Common myeloid progenitor, CD34-positive (primary cell): ENCODE results near the gene ADGRD1.
"Not testable (repeated sequence)": the region's sequence is repeated elsewhere in the genome, so short reads cannot be mapped to it uniquely, and the experiment has no call there.

ENCODE experiments used
- CTCF ChIA-PET: fragments of 350-600 bp; sonication (Branson Sonifier 250); formaldehyde crosslinking; loops from one replicate; lab custom pipeline; 2021; ENCODE audit warnings: antibody characterized with exemption; lab: Charles Lee
- POLR2A ChIA-PET: fragments of 350-600 bp; sonication (Branson Sonifier 250); formaldehyde crosslinking; loops from one replicate; lab custom pipeline; 2021; ENCODE audit warnings: antibody characterized with exemption; lab: Charles Lee
- DNase-seq, 3 donors: peaks; one replicate each; pipeline versions ENCODE4 v3.0.0 to v3.0.0-alpha.2; 2013
- H3K27ac ChIP-seq, 2 experiments: 1 replicate in 1 of 2; 2 replicates in 1 of 2; pipeline ENCODE4 v1.7.0; 2013; ENCODE audit warnings: inconsistent platforms in 2 of 2, low read length in 2 of 2, mild to moderate bottlenecking in 2 of 2, low read depth in 1 of 2, moderate library complexity in 1 of 2; ENCODE audit not compliant: severe bottlenecking in 2 of 2, insufficient read depth in 1 of 2, poor library complexity in 1 of 2
- H3K27me3 ChIP-seq, 5 experiments: replicated peaks in 2 of 5; 1 replicate in 3 of 5; 2 replicates in 2 of 5; pipeline versions ENCODE4 v1.6.1 to v1.7.0; 2013; ENCODE audit warnings: low read length in 4 of 5, mild to moderate bottlenecking in 2 of 5, moderate library complexity in 2 of 5, inconsistent platforms in 1 of 5; ENCODE audit not compliant: insufficient read depth in 5 of 5, control insufficient read depth in 4 of 5
- H3K36me3 ChIP-seq, 4 experiments: 1 replicate in 2 of 4; 2 replicates in 2 of 4; pipeline versions ENCODE4 v1.6.1 to v1.7.0; 2013; ENCODE audit warnings: low read length in 3 of 4, control low read depth in 1 of 4, mild to moderate bottlenecking in 1 of 4; ENCODE audit not compliant: control insufficient read depth in 4 of 4, insufficient read depth in 4 of 4
- H3K4me1 ChIP-seq, 4 experiments: 1 replicate in 3 of 4; 2 replicates in 1 of 4; pipeline versions ENCODE4 v1.6.1 to v1.7.1; 2013; ENCODE audit warnings: low read length in 3 of 4, mild to moderate bottlenecking in 3 of 4, control low read depth in 1 of 4, inconsistent platforms in 1 of 4, moderate library complexity in 1 of 4; ENCODE audit not compliant: control insufficient read depth in 4 of 4, insufficient read depth in 4 of 4; ENCODE audit errors: control extremely low read depth in 1 of 4
- H3K4me3 ChIP-seq, 7 experiments: 1 replicate in 4 of 7; 2 replicates in 3 of 7; pipeline versions ENCODE4 v1.5.1 to v1.7.0; 2013; ENCODE audit warnings: mild to moderate bottlenecking in 7 of 7, low read length in 6 of 7, moderate library complexity in 6 of 7, inconsistent platforms in 2 of 7, low read depth in 2 of 7, control low read depth in 1 of 7; ENCODE audit not compliant: insufficient read depth in 4 of 7, control insufficient read depth in 1 of 7; ENCODE audit errors: extremely low read depth in 1 of 7
- H3K9me3 ChIP-seq, 5 experiments: 1 replicate in 4 of 5; 2 replicates in 1 of 5; pipeline versions ENCODE4 v1.6.1 to v1.7.1; 2013; ENCODE audit warnings: low read length in 4 of 5, mild to moderate bottlenecking in 2 of 5, inconsistent platforms in 1 of 5, low read depth in 1 of 5, moderate library complexity in 1 of 5; ENCODE audit not compliant: control insufficient read depth in 4 of 5, insufficient read depth in 2 of 5; ENCODE audit errors: control extremely low read depth in 1 of 5
- WGBS: methylation state at CpG from one replicate; pipeline ENCODE4 v1.1.5; 2013; ENCODE audit not compliant: insufficient coverage; 5-methylcytosine and 5-hydroxymethylcytosine counted together

The ADGRD1 gene

DNA sequence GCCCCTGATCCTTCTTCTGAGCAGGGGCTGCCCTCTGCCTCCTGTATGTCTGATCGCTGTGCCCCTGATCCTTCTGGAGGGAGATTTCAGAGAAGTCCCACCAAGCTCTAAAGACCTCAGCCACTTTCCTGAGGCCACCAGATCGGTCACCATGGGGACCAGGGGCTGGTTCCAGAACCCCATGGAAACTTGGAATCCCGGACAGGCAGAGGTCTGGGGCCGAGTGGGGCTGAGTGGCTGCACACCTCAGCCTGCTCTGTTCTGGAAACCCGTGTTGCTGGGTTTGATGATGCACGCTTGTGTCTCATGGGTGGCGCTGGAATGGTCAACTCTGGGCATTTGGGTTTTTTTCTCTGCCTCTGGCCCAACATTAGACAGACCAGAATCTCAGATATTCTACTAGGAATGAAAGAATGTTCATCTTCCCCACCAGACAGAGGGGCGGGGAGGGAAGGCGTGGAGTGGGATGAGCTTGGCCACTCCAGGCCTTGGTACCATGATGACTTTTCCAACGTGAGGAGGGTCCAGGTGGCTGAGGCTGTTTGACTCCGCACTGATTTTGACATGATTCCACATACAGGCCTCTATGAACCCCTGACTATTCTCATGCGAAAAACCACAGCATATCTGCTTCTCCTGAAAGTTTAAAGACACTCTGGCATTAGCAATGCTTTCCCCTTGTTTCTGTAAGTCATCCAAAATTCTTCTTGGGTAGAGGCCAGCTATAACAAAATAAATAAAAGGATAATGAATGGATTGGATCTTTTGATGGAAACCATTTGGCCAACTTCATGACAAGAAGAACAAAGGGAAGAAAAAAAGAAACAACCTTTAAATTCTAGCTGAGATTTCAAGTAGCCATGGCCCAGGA is 114.5 kb downstream of the ADGRD1 start:
- no peak for DNase-seq
- Histone ChIP-seq H3K27ac (no peak overlapping the region), H3K27me3 (peaks cover 0 to 12% (median 4%) of the 10 kb centered on the region in 5 experiments), H3K9me3 (no peaks in the 10 kb centered on the region), H3K4me3 (no peak overlapping the region), H3K4me1 (no peaks in the 10 kb centered on the region), H3K36me3 (no peaks in the 10 kb centered on the region)
- POLR2A ChIA-PET: no interaction called here
- 92% methylated on average over 7 of the region's 12 CpGs for WGBS
- CTCF ChIA-PET: no interaction called here

DNA sequence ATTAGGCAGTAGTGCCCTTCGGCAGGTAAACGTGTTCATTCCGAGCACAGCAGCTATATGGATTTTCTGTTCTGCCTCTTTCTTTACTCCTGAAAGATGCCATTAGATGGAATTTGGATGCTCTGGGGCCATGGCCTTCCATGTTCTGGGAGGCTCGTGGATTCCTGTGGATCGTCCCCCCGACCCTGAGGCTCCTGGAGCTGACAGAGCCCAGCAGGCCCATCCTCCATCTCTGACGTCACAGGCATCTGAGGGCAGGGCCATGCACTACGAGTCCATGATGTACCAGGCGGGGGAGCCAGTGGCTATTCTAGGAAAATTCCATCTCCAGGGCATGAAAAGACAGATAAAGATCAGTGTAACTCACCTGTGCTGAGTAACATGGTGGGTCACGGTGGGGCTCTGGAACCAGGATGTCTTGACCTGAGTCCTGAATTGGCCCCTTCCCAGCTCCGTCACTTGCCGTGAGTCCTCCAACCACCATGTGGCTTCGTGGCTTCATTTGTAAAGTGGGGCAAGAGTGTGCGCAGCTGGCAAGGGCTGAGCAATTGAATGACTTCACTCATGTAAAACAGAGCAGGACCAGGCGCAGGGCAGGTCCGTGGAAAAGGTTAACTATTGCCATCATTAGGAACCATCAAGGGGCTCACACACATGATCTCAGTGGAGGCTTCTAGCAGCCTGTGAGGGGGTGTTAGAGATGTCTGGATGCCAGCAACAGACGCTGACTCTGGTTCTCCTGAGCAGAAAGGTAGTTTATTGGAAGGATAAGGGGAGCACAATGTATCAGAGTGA is 115.4 kb downstream of the ADGRD1 start:
- WGBS: 61% methylated on average over 7 of the region's 17 CpGs
- H3K4me1 ChIP-seq, H3K36me3 ChIP-seq, POLR2A ChIA-PET, H3K27ac ChIP-seq, H3K4me3 ChIP-seq, H3K27me3 ChIP-seq, H3K9me3 ChIP-seq, DNase-seq, CTCF ChIA-PET: not testable (repeated sequence)

DNA sequence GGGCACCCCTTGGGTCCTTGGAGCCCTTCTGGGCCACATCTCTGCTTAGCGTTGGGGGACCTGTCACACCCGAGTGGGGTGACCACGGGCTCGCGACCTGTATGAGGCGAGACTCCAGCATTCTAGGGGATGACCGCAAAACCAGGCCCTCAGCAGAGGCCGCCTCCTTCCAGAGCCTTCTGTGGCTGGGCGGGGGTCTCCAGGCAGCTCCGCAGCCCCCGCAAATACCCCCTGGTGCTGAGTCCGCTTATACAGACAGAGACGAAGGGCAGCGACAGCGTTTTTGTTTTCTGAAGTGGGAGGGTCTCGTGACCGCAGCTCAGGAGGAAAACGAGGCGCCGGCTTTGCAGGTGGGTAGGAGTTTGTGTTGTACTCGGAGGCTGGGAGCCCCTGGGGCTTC is 116.4 kb downstream of the ADGRD1 start:
- H3K9me3 ChIP-seq, H3K36me3 ChIP-seq, H3K27ac ChIP-seq, H3K4me3 ChIP-seq, CTCF ChIA-PET, H3K4me1 ChIP-seq, DNase-seq, H3K27me3 ChIP-seq, POLR2A ChIA-PET: not testable (repeated sequence)
- WGBS: 97% methylated on average over 12 of the region's 21 CpGs

DNA sequence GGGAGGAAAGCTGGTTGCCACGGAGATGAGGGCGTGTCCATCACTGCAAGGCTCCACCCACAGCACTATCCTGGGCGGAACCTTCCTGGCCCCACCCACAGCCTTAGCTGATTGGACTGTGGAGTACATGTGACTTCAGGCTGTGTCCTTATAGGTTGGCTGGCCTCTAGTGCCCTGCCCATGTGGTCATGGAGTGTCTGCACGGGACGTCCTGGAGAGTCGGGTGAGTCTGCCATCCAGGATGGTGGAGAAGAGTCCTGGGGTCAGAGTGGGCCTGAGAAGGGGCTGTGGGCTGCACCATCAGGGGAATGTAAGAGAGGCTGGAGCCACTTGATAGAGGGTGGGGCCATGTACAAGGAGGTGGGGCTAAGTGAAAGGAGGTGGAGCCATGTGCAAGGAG is 117.0 kb downstream of the ADGRD1 start:
- H3K9me3 ChIP-seq, H3K27ac ChIP-seq, CTCF ChIA-PET, POLR2A ChIA-PET, H3K4me1 ChIP-seq, H3K27me3 ChIP-seq, H3K4me3 ChIP-seq, DNase-seq, H3K36me3 ChIP-seq: not testable (repeated sequence)
- 100% methylated on average over 2 of the region's 6 CpGs for WGBS

DNA sequence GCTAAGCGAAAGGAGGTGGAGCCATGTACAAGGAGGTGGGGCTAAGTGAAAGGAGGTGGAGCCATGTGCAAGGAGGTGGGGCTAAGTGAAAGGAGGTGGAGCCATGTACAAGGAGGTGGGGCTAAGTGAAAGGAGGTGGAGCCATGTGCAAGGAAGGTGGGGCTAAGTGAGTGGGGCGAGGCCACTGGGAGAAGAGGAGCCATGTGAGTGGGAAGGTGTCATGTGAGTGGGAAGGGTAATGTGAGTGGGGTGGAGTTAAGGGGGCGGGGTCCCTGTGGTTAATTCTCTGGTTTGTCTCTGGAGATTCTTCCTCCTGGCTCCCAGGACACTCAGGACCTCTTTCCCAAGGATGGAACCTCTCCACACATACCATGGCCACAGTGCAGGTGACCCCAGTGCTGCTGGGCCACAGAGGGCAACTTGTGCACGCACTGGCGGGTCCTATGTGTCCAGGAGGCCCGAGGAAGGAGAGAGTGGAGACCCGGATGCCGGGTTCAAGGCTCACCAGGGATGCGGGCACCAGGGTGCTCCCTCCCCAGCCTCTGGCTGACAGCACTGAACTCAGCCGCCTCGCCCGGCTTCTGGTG is 117.6 kb downstream of the ADGRD1 start:
- H3K4me3 ChIP-seq, H3K9me3 ChIP-seq, H3K36me3 ChIP-seq, DNase-seq, POLR2A ChIA-PET, CTCF ChIA-PET, H3K27ac ChIP-seq, H3K27me3 ChIP-seq, H3K4me1 ChIP-seq: not testable (repeated sequence)
- WGBS: 40% methylated on average over 2 of the region's 12 CpGs

DNA sequence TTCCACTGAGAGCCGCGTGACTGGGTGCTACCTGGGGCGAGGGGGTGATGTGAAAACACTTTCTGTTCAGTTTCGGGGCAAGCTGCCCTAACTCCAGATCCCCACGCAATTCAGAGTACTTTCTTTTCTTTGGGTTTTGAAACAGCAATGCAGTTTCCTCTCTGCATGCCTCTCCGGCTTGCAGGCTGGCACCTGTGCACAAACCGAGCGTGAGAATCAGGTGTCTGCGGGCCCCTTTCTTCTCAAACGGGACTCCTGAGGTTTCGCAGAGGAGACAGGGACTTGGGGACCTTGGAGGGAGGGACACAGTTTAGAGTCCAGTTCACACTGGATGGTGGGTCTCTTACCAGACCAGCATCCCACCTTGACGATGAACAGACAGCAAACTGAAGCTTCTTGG is 118.2 kb downstream of the ADGRD1 start:
- H3K36me3 ChIP-seq, H3K4me3 ChIP-seq, CTCF ChIA-PET, H3K27me3 ChIP-seq, H3K4me1 ChIP-seq, POLR2A ChIA-PET, H3K9me3 ChIP-seq, H3K27ac ChIP-seq, DNase-seq: not testable (repeated sequence)
- WGBS: 100% methylated on average over 2 of the region's 12 CpGs
